PC-9 (cell line): ENCODE data around the gene WRAP53. TPM values are rescaled to one million over a fixed set of nuclear protein-coding genes. Genes with fewer than 3 reads are reported as not detected.

Source experiments
- BruUV-seq: library from RNA; stranded (reverse); fragments of 400-500 nt; replicated peaks from 2 replicates; lab custom pipeline; 2021; lab: Mats Ljungman, UMichigan
- CTCF ChIA-PET: fragments of 300-600 bp; sonication (Branson Sonifier 250); formaldehyde crosslinking; loops from one replicate; lab custom pipeline; 2022; ENCODE audit warnings: antibody characterized with exemption; lab: Charles Lee
- POLR2A ChIA-PET: fragments of 300-600 bp; sonication (Branson Sonifier 250); formaldehyde crosslinking; loops from one replicate; lab custom pipeline; 2022; ENCODE audit warnings: antibody characterized with exemption; ENCODE audit not compliant: unreplicated experiment; lab: Charles Lee
- DNase-seq, 2 experiments: peaks; one replicate each; pipeline versions ENCODE4 v3.0.0 to v3.0.0-alpha.2; 2015 to 2022; ENCODE audit warnings: mixed read lengths in 1 of 2
- H2AFZ ChIP-seq: fragments of 200-600 bp; sonication (generic); 2 replicates; pipeline ENCODE4 v1.8.1; 2017; ENCODE audit warnings: antibody characterized with exemption
- H3F3A ChIP-seq: fragments of 200-600 bp; sonication (generic); 2 replicates; pipeline ENCODE4 v1.8.1; 2017; ENCODE audit warnings: antibody characterized with exemption, mild to moderate bottlenecking, low read depth; ENCODE audit not compliant: insufficient read depth
- H3K27ac ChIP-seq: fragments of 200-600 bp; sonication (generic); 2 replicates; pipeline ENCODE4 v1.6.1; 2016; ENCODE audit warnings: mixed run types
- H3K27me3 ChIP-seq: fragments of 200-600 bp; sonication (generic); 2 replicates; pipeline ENCODE4 v1.6.1; 2016; ENCODE audit warnings: low read depth, mixed run types; ENCODE audit not compliant: insufficient read depth
- H3K36me3 ChIP-seq: fragments of 200-600 bp; sonication (generic); 2 replicates; pipeline ENCODE4 v1.6.1; 2016; ENCODE audit warnings: low read depth, mixed run types
- H3K4me1 ChIP-seq: fragments of 200-600 bp; sonication (generic); replicated peaks from 2 replicates; pipeline ENCODE4 v1.6.1; 2016; ENCODE audit warnings: mixed run types; ENCODE audit not compliant: insufficient read depth
- H3K4me2 ChIP-seq: fragments of 200-600 bp; sonication (generic); 2 replicates; pipeline ENCODE4 v1.6.1; 2017; ENCODE audit warnings: mixed run types
- H3K4me3 ChIP-seq: fragments of 200-600 bp; sonication (generic); 2 replicates; pipeline ENCODE4 v1.6.1; 2016; ENCODE audit warnings: mixed run types
- H3K79me2 ChIP-seq: fragments of 200-600 bp; sonication (generic); 2 replicates; pipeline ENCODE4 v1.6.1; 2017; ENCODE audit warnings: low read depth, mixed run types
- H3K9me2 ChIP-seq: fragments of 200-600 bp; sonication (generic); 2 replicates; pipeline ENCODE4 v1.8.1; 2017; ENCODE audit warnings: mild to moderate bottlenecking; ENCODE audit not compliant: insufficient read depth
- H3K9me3 ChIP-seq: fragments of 200-600 bp; sonication (generic); 2 replicates; pipeline ENCODE4 v1.8.1; 2016; ENCODE audit warnings: low read depth; ENCODE audit not compliant: insufficient read depth
- H4K20me1 ChIP-seq: fragments of 200-600 bp; sonication (generic); 2 replicates; pipeline ENCODE4 v1.8.1; 2017; ENCODE audit not compliant: insufficient read depth
- EZH2 ChIP-seq: fragments of 200-600 bp; sonication (generic); IDR thresholded peaks from 2 replicates; pipeline ENCODE4 v1.8.0; 2017; ENCODE audit warnings: antibody characterized with exemption, low read depth
- intact Hi-C: fragments of 100-400 bp; cut with micrococcal nuclease; formaldehyde crosslinking; loops from one replicate; pipeline ENCODE4 v1.10.0; 2022; ENCODE audit not compliant: unreplicated experiment
- total RNA-seq: library from RNA; stranded (reverse); gene quantifications from 2 replicates; pipeline ENCODE4 v1.2.3, GENCODE V29; 2021
- TF ChIP-seq, protein P1 (sequence below): fragments of 200-600 bp; sonication (generic); conservative IDR thresholded peaks from 2 replicates; pipeline ENCODE4 v1.6.1; 2017; ENCODE audit warnings: mixed run types, antibody characterized with exemption, mild to moderate bottlenecking, moderate library complexity

Gene WRAP53
- total RNA-seq, 1 experiment from 2014 or later = 31.9 TPM

DNA sequence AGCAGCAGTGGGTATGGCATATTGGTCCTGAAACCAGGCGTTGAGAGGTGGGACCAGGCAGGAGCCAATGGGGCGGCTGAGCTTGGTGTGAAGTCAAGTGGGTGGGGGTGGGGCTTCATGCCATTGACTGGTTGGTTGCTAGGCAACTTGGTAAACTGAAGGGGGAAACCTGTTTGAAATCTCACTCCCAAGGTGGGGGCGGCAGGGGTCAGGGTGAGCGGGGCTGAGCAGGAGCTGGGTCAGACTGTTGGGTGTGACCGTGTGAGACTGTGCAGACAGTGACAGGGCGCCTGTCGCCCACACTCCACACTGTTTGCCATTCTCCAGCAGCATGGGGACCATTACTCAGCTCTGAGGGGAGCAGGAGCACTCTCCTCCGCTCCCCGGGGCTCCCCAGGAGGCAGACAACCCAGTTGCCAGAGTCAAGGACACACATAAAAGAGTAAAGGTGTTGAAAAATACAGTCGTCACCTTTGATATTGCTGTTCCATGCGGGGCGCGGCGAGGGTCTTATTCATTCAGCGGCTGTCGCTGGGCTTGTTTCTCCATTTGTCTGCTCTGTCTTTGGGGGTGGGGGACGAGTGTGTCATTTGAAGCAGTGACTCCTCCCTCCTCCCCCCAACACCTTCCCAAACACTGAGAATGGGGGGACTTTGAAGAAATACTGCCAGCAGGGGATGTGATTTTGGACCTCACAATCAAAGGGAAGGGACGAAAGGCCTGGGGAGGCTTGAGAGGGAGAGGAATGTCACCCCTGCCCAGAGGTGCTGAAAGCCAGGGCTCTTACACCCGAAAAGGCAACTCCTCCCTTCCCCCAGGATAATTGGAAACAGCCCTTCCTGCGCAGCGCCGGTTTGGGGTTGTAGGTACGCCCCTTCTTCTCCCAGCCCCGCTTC is 15.6 kb downstream of the WRAP53 start:
- Histone ChIP-seq H3K4me3 (no peak overlapping the region), H4K20me1 (no peaks in the 10 kb centered on the region), H3K9me3 (no peaks in the 10 kb centered on the region), H3K36me3 (no peaks in the 10 kb centered on the region), H2AFZ (no peak overlapping the region), H3K27me3 (no peaks in the 10 kb centered on the region), H3K9me2 (no peaks in the 10 kb centered on the region), H3K4me2 (no peak overlapping the region), H3K4me1 (no peaks in the 10 kb centered on the region), H3K79me2 (no peaks in the 10 kb centered on the region), H3K27ac (no peak overlapping the region), H3F3A (no peaks in the 10 kb centered on the region)
- TF ChIP-seq, protein P1, sequence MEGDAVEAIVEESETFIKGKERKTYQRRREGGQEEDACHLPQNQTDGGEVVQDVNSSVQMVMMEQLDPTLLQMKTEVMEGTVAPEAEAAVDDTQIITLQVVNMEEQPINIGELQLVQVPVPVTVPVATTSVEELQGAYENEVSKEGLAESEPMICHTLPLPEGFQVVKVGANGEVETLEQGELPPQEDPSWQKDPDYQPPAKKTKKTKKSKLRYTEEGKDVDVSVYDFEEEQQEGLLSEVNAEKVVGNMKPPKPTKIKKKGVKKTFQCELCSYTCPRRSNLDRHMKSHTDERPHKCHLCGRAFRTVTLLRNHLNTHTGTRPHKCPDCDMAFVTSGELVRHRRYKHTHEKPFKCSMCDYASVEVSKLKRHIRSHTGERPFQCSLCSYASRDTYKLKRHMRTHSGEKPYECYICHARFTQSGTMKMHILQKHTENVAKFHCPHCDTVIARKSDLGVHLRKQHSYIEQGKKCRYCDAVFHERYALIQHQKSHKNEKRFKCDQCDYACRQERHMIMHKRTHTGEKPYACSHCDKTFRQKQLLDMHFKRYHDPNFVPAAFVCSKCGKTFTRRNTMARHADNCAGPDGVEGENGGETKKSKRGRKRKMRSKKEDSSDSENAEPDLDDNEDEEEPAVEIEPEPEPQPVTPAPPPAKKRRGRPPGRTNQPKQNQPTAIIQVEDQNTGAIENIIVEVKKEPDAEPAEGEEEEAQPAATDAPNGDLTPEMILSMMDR = no peak
- no peak for TF ChIP-seq EZH2
- ChIA-PET POLR2A (interaction anchor here (0.7 kb wide), 1 partner anchor 281 kb away, joined by 6 read pairs; no protein-coding TSS in a partner anchor), CTCF (interaction anchor here (0.6 kb wide), 1 partner anchor 354 kb away, joined by 6 read pairs; no protein-coding TSS in a partner anchor)
- no TSS peak for BruUV-seq
- intact Hi-C loops = no loop called here
- no peak for DNase-seq

DNA sequence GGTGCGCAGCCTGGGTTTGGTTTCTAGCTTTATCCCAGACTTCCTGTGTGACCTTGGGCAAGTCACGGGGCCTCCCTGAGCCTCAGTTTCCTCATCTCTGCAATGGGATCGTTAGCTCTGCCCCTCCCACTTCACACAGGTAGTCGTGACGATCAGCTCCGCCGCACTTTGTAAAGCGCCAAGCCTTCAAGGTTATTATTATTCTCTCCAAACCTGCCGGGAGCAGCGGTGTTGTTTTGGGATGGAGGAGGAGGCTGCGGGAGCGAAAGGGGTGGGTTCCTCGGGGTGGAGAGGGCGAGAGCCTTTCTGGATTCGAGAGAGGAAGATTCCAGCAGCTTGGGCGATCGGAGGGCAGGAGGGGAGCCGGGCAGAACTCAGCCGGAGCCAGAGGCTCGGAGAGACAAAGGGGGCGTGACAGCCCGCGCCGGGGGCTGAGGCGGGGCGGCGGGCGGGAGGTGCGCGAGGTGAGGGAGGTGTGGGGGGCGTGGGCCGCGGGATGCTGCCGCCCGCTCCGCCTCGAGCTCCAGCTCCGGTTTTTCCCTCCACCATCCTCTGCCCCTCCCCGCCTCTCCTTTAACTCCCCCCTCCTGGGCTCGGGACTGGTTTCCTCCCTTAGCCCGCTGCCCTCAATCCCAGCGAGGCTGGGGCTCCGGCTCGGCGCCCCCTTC is 16.5 kb downstream of the WRAP53 start, which contains the start of gene EFNB3:
TSS of gene EFNB3 (plus strand) at position 602 of the 668 bp plus-strand sequence. CDS start 397 bp downstream, outside the sequence.
- H3K79me2 ChIP-seq = no peaks in the 10 kb centered on the region
- ChIA-PET POLR2A (interaction anchor here (0.7 kb wide), 1 partner anchor 282 kb away, joined by 3 read pairs; no protein-coding TSS in a partner anchor), CTCF (no interaction called here)
- H3K4me3 ChIP-seq = no peak within 1 kb of the TSS
- no peaks in the 10 kb centered on the region for H4K20me1 ChIP-seq
- no peaks in the 10 kb centered on the region for H3K4me1 ChIP-seq
- H3F3A ChIP-seq = no peaks in the 10 kb centered on the region
- H3K9me2 ChIP-seq = no peaks in the 10 kb centered on the region
- no TSS peak for BruUV-seq
- no peaks in the 10 kb centered on the region for H3K27me3 ChIP-seq
- H3K9me3 ChIP-seq = no peaks in the 10 kb centered on the region
- H3K27ac ChIP-seq = no peak within 1 kb of the TSS
- TF ChIP-seq EZH2 = no peak
- TF ChIP-seq, protein P1 = no peak
- no peaks in the 10 kb centered on the region for H3K36me3 ChIP-seq
- DNase-seq = no peak
- H2AFZ ChIP-seq = no peak within 1 kb of the TSS
- intact Hi-C loops = no loop called here
- H3K4me2 ChIP-seq = no peak within 1 kb of the TSS
